ENCODE data around the gene SFI1.

- no peak for TF ChIP-seq CTCF (IDR thresholded peaks at IDR 0.05)
- no peak for TF ChIP-seq POLR2A (IDR thresholded peaks at IDR 0.05)
Measured at GRCh38 chr22:31567196-31567595, 70.9 kb downstream of the SFI1 start.
